DMS53 (cell line): ENCODE results near the gene CD68.
"Not testable (repeated sequence)": the region's sequence is repeated elsewhere in the genome, so short reads cannot be mapped to it uniquely, and the experiment has no call there.

Source experiments
- DNase-seq: peaks from one replicate; lab custom pipeline; 2025; lab: John Stamatoyannopoulos, UW

CD68 gene

DNA sequence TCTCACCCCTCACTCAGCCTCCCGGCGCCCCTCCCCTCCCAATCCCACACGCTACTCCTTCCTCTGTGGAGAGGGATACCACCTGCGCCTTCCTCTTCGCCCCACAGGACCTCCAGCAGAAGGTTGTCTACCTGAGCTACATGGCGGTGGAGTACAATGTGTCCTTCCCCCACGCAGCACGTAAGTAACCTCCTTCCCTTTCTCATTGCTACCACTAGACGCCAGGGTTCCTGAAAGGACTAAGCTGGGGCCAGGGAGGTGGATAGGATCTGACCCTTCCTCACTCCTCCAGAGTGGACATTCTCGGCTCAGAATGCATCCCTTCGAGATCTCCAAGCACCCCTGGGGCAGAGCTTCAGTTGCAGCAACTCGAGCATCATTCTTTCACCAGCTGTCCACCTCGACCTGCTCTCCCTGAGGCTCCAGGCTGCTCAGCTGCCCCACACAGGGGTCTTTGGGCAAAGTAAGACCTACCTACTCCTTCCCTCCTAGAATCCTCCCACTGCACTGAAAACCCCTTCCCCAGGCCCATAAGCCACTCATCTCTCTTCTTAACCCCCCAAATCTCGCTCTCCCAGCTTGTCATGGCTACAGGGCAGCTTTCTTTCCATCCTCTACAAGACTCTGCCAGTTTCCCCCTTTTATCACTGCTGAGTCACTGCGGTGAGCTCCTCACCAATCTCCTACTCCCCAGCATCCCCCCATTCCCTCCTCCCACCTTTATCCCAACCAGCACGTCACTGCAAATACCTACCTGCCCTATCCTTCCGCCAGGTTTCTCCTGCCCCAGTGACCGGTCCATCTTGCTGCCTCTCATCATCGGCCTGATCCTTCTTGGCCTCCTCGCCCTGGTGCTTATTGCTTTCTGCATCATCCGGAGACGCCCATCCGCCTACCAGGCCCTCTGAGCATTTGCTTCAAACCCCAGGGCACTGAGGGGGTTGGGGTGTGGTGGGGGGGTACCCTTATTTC is 1.5 kb downstream of the CD68 start:
- DNase-seq = peak; percentile 33

DNA sequence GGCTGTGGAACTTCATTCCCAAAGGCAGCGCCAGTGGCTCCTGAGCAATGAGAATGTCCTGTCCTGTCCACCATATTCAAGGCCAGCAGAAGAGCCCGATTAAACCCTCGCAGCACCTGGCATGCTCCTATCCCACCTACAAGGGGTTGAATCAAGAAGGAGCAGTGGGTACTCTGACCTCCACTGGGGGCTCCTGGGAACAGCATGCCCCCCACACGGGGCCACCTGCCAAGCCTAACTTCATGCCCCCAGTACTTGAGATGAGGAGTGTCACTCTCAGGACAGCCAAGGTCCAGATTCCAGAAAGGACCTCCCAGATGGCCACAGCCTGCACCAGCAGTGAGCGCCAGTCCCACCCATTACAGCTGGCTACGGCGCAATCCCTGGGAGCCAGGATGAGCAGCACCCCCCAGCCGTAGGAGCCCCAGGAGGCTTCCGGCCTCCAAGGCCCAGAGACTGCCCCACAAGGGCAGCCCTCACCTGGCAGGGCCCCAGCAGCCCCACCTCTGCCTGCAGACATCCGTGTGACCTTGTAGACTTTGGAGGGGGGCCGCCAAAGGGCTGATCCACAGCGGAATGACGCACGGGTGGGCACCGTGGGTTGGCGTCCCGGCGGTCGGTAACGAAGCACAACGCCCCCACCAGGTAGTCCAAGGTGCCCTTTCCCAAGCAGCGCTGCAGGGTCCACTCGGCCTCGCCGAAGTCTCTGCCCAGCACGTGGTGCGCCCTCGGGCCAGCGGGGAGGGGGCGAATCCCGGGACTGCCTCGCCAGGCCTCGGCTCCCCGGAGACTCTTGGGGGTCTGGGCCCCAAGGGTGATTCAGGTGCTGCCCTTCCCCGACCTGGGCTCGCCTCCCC is 3.2 kb downstream of the CD68 start:
- peak; percentile 57 for DNase-seq

DNA sequence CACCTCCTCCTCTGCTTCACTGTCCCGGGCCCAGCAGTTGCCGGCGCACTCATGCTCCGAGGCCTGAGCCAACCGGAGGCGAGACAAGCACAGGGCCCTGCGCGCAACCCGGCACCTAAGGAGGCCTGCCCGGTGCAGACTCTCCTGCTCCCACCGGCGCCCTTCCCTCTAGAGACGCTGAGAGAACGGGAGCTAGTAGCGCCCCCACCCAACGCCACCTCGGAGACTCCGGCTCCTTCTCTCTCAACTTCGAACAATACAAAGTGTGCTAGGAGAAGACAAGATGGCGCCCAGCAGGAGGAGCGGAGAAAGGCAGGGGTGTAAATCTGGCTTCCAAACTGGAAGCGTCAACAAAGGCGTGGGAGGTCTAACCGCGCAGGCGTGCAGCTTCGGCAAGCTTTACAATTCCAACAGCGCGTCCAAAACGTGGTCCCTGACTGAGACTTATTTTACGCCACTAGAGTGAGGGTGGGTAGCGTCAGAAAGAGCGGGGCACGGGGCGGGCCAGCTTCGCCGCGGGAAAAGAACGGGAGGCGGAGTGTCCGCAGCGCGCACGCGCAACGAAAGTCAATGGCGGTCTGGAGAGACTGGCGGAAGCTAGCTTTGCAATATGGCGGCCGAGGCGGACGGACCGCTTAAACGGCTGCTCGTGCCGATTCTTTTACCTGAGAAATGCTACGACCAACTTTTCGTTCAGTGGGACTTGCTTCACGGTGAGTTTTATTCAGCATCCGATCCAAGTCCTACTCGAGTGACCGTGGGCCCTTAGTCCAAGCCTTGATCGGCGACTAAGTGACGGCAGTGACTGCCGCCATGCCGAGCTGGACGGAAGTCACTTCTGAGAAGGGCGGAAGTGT is 4.0 kb downstream of the CD68 start, which contains the start of gene MPDU1:
TSS of gene MPDU1 (plus strand) at position 600 of the 857 bp plus-strand sequence. CDS start at position 611, 11 bp downstream.
- peak; percentile 99 for DNase-seq

DNA sequence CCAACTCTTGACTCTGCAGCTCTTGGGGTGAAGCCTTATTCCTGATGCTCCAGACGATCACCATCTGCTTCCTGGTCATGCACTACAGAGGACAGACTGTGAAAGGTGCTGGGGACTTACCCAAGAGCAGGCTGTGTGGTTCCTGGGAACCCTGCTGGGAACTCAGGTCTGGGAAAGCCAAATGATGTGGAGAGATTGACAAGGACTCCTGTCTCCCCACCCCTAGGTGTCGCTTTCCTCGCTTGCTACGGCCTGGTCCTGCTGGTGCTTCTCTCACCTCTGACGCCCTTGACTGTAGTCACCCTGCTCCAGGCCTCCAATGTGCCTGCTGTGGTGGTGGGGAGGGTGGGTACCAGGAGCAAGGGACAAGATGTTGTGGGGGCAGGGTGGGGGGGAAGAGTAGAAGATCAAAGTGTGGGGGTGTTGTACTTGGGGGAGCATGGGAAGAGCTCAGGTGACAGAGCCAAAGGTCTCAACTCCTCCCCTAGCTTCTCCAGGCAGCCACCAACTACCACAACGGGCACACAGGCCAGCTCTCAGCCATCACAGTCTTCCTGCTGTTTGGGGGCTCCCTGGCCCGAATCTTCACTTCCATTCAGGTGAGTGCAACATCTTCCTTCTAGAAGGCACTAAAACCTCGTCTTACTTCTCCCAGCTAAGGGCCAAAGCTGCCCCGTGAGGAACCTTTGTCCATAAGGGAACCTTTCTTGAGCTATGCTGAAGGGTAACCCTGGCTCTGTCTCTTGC is 7.4 kb downstream of the CD68 start:
- peak; percentile 81 for DNase-seq

DNA sequence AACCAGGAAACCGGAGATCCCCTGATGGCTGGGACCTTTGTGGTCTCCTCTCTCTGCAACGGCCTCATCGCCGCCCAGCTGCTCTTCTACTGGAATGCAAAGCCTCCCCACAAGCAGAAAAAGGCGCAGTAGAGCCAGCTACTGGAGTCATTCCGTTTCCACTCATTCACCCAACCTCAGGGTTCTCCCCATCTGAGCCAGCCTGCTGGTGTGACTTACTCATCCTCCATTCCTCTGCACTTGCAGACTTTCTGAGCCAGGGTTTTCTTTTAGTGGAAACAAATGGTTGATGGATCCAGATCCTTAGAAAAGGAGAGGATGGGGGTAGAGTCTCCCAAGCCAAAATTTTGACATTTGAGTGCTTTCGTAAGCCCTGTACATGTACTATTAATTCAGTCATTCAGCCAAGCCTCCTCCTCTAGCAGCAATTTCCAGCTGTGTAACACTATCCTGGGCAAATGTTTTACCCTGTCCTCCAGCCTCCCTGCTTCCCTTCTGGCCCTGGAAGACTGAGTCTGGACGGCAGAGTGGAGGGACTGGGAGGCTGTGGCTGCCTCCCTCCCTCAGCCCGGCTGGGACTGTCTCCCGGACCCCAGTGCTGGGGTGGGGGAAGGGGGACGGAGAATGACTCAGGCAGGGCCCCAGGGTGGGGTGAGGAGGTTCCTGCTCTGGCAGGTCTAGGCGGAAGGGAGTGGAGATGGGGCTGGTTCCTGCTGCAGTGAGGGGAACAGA is 8.1 kb downstream of the CD68 start:
- no peak for DNase-seq

DNA sequence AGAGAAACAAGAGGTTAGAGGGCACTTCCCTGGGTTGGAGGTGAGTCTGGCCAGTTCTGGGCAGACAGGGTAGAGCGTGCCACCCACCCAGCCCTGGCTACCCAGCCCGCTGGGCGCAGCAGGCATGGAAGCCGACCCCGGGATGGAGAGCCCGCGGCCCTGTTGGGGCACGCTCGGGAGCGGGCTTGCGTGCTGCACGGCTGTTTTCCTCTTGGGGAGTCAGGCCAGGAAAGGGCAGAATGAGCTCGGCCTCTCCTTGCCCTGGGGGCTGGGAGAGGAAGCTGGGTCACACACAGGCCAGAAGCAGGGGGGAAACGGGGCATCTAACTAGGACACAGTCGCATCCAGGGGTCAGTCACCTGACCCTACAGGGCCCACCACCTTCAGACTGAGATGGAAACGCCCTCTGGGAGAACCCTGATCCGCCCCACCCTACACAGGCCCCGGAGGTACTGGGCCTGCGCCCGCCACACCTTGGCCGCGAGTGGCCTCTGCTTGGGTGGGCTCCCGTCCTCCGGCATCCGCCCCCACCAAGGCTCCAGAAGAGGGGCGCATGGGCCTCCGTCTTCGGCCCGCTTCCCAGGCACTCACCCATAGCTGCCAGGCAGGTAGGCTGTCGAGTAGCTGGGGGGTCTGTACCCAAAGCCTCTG is 9.2 kb downstream of the CD68 start:
- no peak for DNase-seq

DNA sequence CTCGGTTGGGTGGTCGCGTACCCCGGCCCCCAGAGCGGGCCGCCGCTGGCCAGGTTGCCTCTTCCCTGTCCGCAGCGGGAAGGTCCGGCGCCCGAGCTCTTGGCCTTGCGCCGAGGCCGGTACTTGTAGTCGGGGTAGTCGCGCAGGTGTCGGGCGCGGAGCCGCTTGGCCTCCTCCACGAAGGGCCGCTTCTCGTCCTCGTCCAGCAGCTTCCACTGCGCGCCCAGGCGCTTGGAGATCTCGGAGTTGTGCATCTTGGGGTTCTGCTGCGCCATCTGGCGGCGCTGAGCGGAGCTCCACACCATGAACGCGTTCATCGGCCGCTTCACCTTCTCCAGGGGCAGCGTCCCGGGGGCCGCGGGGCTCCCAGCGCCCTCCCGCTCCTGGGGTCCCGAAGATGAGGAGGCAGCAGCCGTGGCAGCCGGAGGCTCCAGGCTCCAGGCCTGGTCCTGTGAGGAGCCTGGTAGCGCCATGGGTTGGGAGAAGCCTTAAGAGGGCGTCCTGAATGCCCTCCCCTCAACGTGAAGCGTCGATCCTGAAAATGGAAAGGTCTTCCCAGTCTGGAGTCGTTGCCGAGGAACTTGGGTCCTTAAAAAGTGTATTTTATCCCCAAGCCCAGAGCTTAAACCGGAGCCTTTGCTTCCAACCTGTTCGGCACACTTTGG is 9.9 kb downstream of the CD68 start:
- peak; percentile 98 for DNase-seq

DNA sequence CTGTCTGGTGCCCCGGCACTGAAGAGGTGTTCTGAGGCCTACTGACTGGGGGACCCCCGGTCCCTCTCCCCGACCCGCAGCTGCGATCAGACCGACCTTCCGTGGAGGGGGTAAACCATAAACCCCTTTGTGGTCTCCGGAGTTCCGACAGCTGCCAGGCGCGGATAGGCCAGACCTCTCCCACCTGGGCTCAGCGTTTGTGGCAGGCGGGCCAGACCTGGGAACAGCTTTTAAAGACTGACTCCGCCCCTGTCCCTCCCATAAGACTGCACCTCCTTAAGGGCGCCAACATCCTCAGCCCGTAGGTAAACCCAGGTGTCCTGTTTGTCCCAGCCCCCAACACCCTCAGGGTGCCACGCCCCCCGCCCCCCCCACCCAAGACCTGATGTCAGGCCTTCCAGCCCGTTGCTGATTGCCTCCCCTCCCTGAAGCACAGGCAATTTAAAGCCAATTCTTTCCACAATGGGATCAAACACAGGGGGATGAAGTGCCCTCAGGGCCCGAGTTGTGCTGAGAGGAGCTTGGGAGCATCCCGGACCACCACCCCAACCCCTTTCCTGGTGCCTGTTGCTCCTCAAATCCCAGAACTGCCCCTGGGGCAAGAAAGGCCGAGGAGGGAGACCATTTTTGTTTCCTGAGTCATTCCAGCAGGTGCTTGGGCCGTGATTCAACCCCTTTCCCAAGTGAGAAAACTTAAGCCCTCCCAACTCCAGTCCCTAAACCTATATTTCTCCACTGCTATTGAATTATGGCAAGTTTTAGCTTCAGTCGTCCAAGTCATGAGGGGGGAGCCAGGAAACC is 10.7 kb downstream of the CD68 start, which contains the start of gene SOX15:
TSS of gene SOX15 (minus strand) at position 204 of the 801 bp plus-strand sequence. CDS start 418 bp downstream, outside the sequence.
- peak; percentile 44 for DNase-seq

DNA sequence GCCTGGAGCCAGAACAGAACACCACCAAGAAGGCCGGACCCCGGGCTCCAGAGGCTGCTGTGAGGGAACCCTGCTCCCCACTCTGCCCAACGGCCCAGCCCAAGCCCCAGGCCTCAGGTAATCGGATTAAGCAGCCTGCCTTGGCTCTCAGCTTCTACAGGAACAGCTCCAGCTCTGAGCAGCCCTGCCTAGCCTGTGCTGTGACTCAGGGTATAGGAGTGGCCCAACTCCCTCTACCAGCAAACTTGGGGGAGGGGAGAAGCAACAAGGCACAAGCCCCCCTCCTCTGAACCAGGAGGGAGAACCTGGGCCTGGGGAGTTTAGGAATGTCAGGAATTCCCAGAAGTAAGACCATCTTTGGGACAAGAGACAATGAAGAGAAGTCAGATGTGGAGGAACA is 11.3 kb downstream of the CD68 start:
- DNase-seq = peak; percentile 41

DNA sequence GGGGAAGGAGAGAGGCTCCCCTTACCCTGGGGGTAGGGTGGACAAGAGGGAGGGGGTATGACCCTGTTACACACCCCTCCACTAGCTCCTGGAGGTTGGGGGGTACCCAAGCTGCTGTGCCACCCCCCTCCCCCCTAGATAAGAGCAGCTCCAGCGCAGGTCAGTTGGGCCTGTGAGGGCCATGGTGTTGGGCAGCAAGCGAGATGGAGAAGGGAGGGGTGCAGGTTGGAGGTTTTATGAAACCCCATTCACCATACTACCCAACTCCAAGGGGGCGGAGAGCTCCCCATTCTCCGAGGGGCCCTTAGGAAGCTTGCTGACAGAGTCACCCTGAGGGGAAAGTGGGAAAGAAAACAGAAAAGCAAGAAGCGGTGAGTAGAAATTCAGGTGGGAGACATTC is 12.2 kb downstream of the CD68 start:
- DNase-seq = no peak

DNA sequence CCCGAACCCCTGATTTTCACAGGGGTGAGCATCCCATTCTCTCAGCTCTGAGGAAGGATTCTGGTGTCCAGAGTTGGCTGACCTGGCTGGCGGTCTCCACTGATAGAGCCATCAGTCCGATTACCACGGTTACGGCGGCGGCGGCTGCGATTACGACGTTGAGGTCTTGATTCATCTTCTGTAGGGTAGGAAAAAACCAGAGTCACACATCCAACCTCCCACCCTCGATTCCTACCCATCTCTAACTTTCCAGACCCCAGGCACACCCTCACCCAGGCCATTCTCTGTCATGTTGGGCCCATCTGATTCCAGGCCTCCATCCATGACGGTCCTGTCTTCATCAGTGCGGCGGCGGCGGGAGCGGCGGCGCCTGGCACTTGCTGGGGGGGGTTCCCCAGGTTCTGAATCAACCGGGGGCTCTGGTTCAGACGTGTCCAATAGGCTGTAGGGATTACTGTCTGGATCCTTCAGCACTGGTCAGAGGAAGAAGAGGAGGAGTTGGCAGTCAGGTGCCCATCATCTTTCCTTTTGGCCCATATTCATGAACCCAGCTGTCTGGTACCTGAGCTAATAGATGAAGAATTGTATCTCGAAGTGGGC is 13.1 kb downstream of the CD68 start:
- no peak for DNase-seq

DNA sequence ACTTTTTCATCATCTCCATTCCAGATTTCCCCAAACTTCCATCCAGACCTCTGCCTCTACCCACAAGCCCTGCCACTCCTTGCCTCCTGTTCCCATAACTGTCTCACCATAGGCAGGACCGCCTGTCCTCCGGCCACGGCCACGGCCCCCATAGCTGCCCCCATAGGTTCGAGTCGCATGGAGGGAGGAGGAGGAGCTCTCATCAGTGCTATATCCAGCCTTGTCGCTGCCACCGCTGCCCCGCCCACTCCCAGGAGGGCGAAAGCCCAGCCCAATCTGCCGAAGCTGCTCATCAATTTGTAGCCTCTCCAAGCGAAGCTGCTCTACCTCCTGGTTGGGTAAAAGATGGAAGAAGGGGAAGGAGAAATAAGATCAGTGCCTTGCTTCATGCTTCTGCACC is 13.9 kb downstream of the CD68 start:
- DNase-seq = no peak

DNA sequence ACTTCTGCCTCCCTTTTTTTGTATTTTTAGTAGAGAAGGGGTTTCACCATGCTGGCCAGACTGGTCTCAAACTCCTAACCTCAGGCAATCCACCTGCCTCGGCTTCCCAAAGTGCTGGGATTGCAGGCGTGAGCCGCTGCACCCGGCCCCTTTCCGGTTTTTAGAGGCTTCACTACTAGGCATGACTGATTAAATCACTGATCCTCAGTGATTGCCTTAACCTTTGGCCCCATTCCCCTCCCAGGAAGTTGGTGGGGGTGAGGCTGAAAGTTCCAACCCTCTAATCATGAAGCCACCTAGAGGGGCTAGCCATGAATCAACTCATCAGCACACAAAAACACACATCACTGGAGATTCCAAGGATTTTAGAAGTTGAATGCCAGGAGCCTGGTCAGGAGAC is 18.1 kb downstream of the CD68 start:
- not testable (repeated sequence) for DNase-seq

DNA sequence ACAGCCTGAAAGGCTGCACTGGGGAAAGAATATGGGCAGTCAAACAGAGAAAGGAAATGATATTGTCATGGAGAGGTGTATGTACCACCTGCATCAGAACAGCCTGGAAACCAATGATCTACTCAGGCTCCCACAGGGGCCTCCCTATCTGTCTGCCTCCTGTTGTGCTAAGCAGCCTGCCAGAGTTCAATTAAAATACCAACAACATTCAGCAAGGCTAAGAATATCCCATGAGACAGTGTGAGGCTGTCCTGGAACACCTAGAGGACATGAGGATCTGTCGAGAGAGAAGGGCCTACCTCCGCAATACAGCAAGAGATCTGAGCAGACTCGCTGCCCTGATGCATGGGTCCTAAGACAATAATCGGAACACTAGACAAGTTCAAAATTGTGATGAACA is 26.8 kb downstream of the CD68 start:
- no peak for DNase-seq

DNA sequence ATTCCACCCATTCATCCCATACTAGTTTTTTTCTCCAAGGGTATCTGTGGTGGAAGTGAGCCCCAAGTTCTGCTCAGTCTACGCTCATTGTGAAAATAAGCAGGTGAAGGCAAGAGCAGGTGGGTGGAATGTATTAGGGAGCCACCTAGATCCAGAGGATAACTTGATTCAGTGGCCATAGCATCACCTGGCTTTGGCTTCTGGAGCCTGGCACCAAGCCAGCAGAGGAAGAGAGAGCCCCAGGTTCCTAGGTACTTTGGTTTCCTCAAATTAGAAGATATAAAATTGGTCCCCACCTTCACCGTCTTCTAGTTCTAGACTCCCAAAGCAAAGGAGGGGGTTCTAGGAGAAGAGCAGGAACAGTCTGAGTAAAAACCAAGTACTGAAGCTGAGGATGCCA is 31.2 kb downstream of the CD68 start:
- no peak for DNase-seq

DNA sequence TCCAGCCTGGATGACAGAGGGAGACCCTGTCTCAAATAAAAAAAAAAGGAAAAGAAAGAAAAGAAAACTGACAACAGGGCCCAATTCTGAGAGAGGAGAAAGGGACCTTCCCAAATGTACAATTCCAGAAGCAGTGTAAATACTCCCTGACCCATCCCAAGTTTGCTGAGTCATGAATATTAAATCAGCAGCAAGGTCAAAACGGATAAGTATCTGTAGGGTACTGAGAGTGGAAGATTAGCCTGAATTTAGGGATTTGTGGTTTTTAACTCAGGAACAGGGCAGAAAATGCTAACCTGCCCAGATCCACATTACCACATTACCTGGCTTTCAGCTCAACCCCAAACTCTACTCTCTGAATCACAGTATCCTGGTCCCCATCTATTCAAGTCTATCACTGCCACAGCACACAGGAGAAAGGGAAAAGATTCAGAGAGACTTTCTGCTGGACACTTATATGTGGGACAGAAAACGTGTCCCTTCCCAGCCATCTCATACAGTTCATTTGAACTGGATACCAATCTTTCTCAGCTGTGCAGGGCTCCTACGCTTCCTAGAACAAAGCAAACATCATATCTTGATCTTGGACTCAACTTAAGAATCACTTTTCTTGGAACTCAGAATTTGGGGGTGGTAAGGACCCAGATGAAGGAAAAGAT is 32.3 kb downstream of the CD68 start:
- DNase-seq = no peak

DNA sequence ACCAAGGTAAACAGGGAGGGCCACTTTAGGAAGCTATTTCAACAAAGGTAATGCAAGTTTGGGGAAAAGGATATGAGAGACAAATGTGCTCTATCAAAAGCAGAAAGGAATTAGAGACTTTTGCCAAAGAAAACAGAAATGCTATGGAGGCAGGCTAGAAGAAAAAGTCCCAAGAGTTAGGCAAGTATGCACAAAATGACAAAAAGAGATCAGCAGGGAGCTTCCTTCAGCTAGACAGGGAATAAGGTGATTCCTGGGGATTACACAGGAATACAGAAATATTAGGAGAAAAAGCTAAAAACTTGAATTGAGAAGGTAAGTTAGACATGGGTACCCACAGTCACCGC is 32.8 kb downstream of the CD68 start:
- DNase-seq = no peak
